B cell (primary cell): Measurements from ENCODE around the gene GIT1. TPM values are rescaled to one million over a fixed set of nuclear protein-coding genes. Genes with fewer than 3 reads are reported as not detected.
A peak's percentile ranks its signal among the peaks of the same experiment; 100 is the strongest.

Experiments used
- ATAC-seq: fragments of 200-7000 bp; cut with Tn5 transposase; one replicate; pipeline ENCODE4 v1.10.0; 2021; ENCODE audit warnings: low read depth, mild to moderate bottlenecking, moderate number of reproducible peaks, moderate library complexity
- CTCF ChIA-PET: fragments of 350-600 bp; sonication (Branson Sonifier 250); formaldehyde crosslinking; loops from one replicate; lab custom pipeline; 2021; ENCODE audit warnings: antibody characterized with exemption, inconsistent platforms; lab: Charles Lee
- POLR2A ChIA-PET: fragments of 350-600 bp; sonication (Branson Sonifier 250); formaldehyde crosslinking; loops from one replicate; lab custom pipeline; 2021; ENCODE audit warnings: antibody characterized with exemption; lab: Charles Lee
- DNase-seq: peaks from one replicate; pipeline ENCODE4 v3.0.0; 2013
- H2AFZ ChIP-seq: 2 replicates; pipeline ENCODE4 v1.6.1; 2012; ENCODE audit warnings: mild to moderate bottlenecking, low read depth, low read length; ENCODE audit not compliant: insufficient read depth, poor library complexity, severe bottlenecking
- H3K27ac ChIP-seq, 2 donors: 1 replicate in 1 of 2; 2 replicates in 1 of 2; pipeline ENCODE4 v1.5.1; 2012 to 2013; ENCODE audit warnings: low read length in 2 of 2, mild to moderate bottlenecking in 2 of 2, moderate library complexity in 1 of 2
- H3K27me3 ChIP-seq, 4 experiments: fragments of 200-600 bp in 1 of 4; sonication (generic) in 1 of 4; replicated peaks in 1 of 4; 1 replicate in 2 of 4; 2 replicates in 2 of 4; pipeline versions ENCODE4 v1.6.1 to v1.7.0; 2013 to 2016; ENCODE audit warnings: low read length in 3 of 4, mild to moderate bottlenecking in 2 of 4, mixed read lengths in 1 of 4, moderate library complexity in 1 of 4; ENCODE audit not compliant: insufficient read depth in 4 of 4, control insufficient read depth in 3 of 4; ENCODE audit errors: control extremely low read depth in 1 of 4
- H3K36me3 ChIP-seq, 2 experiments: replicated peaks in 1 of 2; 1 replicate in 1 of 2; 2 replicates in 1 of 2; pipeline versions ENCODE4 v1.6.1 to v1.7.1; 2013; ENCODE audit warnings: low read length in 1 of 2; ENCODE audit not compliant: insufficient read depth in 2 of 2, control insufficient read depth in 1 of 2; ENCODE audit errors: control extremely low read depth in 1 of 2, extremely low read depth in 1 of 2
- H3K4me1 ChIP-seq, 2 donors: fragments of 200-600 bp in 1 of 2; sonication (generic) in 1 of 2; 1 replicate in 1 of 2; 2 replicates in 1 of 2; pipeline versions ENCODE4 v1.5.1 to v1.6.1; 2013 to 2017; ENCODE audit warnings: low read length in 2 of 2; ENCODE audit not compliant: control insufficient read depth in 2 of 2, insufficient read depth in 2 of 2
- H3K4me2 ChIP-seq: replicated peaks from 2 replicates; pipeline ENCODE3; 2012; ENCODE audit warnings: mild to moderate bottlenecking, low read depth, low read length; ENCODE audit not compliant: poor library complexity, severe bottlenecking
- H3K4me3 ChIP-seq, 5 experiments: fragments of 200-600 bp in 1 of 5; sonication (generic) in 1 of 5; 1 replicate in 3 of 5; 2 replicates in 2 of 5; pipeline versions ENCODE4 v1.5.1 to v1.7.0; 2011 to 2016; ENCODE audit warnings: low read length in 4 of 5, mild to moderate bottlenecking in 4 of 5, low read depth in 2 of 5, control low read depth in 1 of 5, moderate library complexity in 1 of 5; ENCODE audit not compliant: insufficient read depth in 1 of 5; ENCODE audit errors: control extremely low read depth in 1 of 5, extremely low read depth in 1 of 5
- H3K79me2 ChIP-seq: fragments of 200-600 bp; sonication (generic); one replicate; pipeline ENCODE4 v1.6.0; 2016; ENCODE audit warnings: low read length; ENCODE audit not compliant: control insufficient read depth, insufficient read depth
- H3K9ac ChIP-seq: fragments of 200-600 bp; sonication (generic); 2 replicates; pipeline ENCODE4 v1.6.1; 2017; ENCODE audit warnings: mild to moderate bottlenecking, low read length, moderate library complexity
- H3K9me3 ChIP-seq, 3 donors: one replicate each; pipeline versions ENCODE4 v1.6.1 to v1.7.1; 2013; ENCODE audit warnings: low read length in 2 of 3; ENCODE audit not compliant: control insufficient read depth in 2 of 3, insufficient read depth in 1 of 3; ENCODE audit errors: control extremely low read depth in 1 of 3
- H4K20me1 ChIP-seq: 2 replicates; pipeline ENCODE4 v1.6.0; 2012; ENCODE audit warnings: mild to moderate bottlenecking, low read length; ENCODE audit not compliant: insufficient read depth, control insufficient read depth, poor library complexity, severe bottlenecking
- H3K27ac Mint-ChIP-seq: one replicate; pipeline ENCODE4 v1.8.0; 2021; ENCODE audit warnings: mixed read lengths
- H3K27me3 Mint-ChIP-seq: one replicate; pipeline ENCODE4 v1.8.0; 2021; ENCODE audit warnings: mixed read lengths
- H3K4me1 Mint-ChIP-seq: one replicate; pipeline ENCODE4 v1.8.0; 2021; ENCODE audit warnings: mixed read lengths
- H3K4me3 Mint-ChIP-seq: one replicate; pipeline ENCODE4 v1.8.0; 2021; ENCODE audit warnings: mixed read lengths
- H3K9me3 Mint-ChIP-seq: one replicate; pipeline ENCODE4 v1.8.0; 2022; ENCODE audit warnings: mixed read lengths; ENCODE audit not compliant: insufficient read depth
- EZH2 ChIP-seq: IDR thresholded peaks from 2 replicates; pipeline ENCODE4 v1.6.1; 2012; ENCODE audit warnings: borderline replicate concordance, low read depth, mild to moderate bottlenecking, moderate library complexity, low read length; ENCODE audit not compliant: insufficient read depth, poor library complexity, severe bottlenecking
- WGBS: methylation state at CpG from one replicate; pipeline ENCODE4 v1.1.5; 2013; ENCODE audit warnings: missing lambda C conversion rate; ENCODE audit not compliant: insufficient coverage; 5-methylcytosine and 5-hydroxymethylcytosine counted together
- intact Hi-C: fragments of 100-400 bp; cut with micrococcal nuclease; formaldehyde crosslinking; loops from one replicate; pipeline ENCODE4 v1.10.0; 2022
- polyA plus RNA-seq: library from polyadenylated mRNA; depleted of rRNA; stranded (reverse); fragments of >200 nt; gene quantifications from 2 replicates; pipeline ENCODE4 v1.2.3, GENCODE V29; 2012
- total RNA-seq, 2 donors: library from RNA; stranded (reverse); fragments of 120-200 nt in 1 of 2; gene quantifications; 1 replicate in 1 of 2; 2 replicates in 1 of 2; pipeline versions ENCODE4 v1.2.3 to v1.2.4, GENCODE V29; 2013 to 2022
- TF ChIP-seq, protein P1 (sequence below): fragments of 200-600 bp; IDR thresholded peaks from one replicate; pipeline ENCODE4 v1.8.0; 2022; ENCODE audit warnings: antibody characterized with exemption, mild to moderate bottlenecking

The GIT1 gene
- total and polyA plus RNA-seq, 2 donors (not counting 1 experiment from before 2014, with no cell fraction given), result 49.3 to 61.9 TPM

- WGBS, result 43% methylated on average over 20 of the region's 22 CpGs
- DNase-seq (peak; percentile 26), ATAC-seq (no peak)
- Histone ChIP-seq H3K4me1 (peaks cover 57 to 66% of the 10 kb centered on the region in 2 donors), H2AFZ (peak overlapping the region; percentile 88), H3K27me3 (peaks cover 0 to 40% (median 12%) of the 10 kb centered on the region in 4 experiments), H3K9me3 (no peaks in the 10 kb centered on the region), H4K20me1 (peaks cover 41% of the 10 kb centered on the region), H3K9ac (peak overlapping the region; percentile 68), H3K27ac (no peak overlapping the region), H3K4me2 (peak overlapping the region; percentile 100), H3K79me2 (peaks cover 6% of the 10 kb centered on the region), H3K4me3 (peak overlapping the region in 4 of 5 experiments; percentile 37 to 73 (median 53)), H3K36me3 (no peaks in the 10 kb centered on the region)
- TF ChIP-seq EZH2, result no peak
- TF ChIP-seq, protein P1, sequence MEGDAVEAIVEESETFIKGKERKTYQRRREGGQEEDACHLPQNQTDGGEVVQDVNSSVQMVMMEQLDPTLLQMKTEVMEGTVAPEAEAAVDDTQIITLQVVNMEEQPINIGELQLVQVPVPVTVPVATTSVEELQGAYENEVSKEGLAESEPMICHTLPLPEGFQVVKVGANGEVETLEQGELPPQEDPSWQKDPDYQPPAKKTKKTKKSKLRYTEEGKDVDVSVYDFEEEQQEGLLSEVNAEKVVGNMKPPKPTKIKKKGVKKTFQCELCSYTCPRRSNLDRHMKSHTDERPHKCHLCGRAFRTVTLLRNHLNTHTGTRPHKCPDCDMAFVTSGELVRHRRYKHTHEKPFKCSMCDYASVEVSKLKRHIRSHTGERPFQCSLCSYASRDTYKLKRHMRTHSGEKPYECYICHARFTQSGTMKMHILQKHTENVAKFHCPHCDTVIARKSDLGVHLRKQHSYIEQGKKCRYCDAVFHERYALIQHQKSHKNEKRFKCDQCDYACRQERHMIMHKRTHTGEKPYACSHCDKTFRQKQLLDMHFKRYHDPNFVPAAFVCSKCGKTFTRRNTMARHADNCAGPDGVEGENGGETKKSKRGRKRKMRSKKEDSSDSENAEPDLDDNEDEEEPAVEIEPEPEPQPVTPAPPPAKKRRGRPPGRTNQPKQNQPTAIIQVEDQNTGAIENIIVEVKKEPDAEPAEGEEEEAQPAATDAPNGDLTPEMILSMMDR, result peak; percentile 20
- Mint-ChIP-seq H3K9me3 (no peaks in the 10 kb centered on the region), H3K27me3 (peaks cover 5% of the 10 kb centered on the region), H3K4me1 (peaks cover 56% of the 10 kb centered on the region), H3K27ac (no peak overlapping the region), H3K4me3 (peak overlapping the region; percentile 90)
- POLR2A ChIA-PET, result interaction anchor here (0.6 to 1.6 kb wide), 5 partner anchors 21 to 312 kb away, joined by 3 to 12 read pairs (median 5); partner anchors contain the start of gene SSH2
- intact Hi-C loops, result loop anchor here (1.0 to 10.0 kb wide), 3 partner anchors 38 to 324 kb away; partner anchors contain the start of gene NUFIP2
- CTCF ChIA-PET, result interaction anchor here (0.7 to 15.4 kb wide), 30 partner anchors 9 to 475 kb away, joined by 3 to 336 read pairs (median 7); partner anchors contain the start of genes ABHD15, ANKRD13B, GIT1 and NUFIP2
Measured at GRCh38 chr17:29618272-29619065, 29.0 kb upstream of the GIT1 start.
